Common myeloid progenitor, CD34-positive (primary cell): ENCODE results near the gene MRPL4.

ENCODE experiments used
- CTCF ChIA-PET: fragments of 350-600 bp; sonication (Branson Sonifier 250); formaldehyde crosslinking; loops from one replicate; lab custom pipeline; 2021; ENCODE audit warnings: antibody characterized with exemption; lab: Charles Lee
- POLR2A ChIA-PET: fragments of 350-600 bp; sonication (Branson Sonifier 250); formaldehyde crosslinking; loops from one replicate; lab custom pipeline; 2021; ENCODE audit warnings: antibody characterized with exemption; lab: Charles Lee
- DNase-seq, 3 donors: peaks; one replicate each; pipeline versions ENCODE4 v3.0.0 to v3.0.0-alpha.2; 2013
- H3K27ac ChIP-seq, 2 experiments: 1 replicate in 1 of 2; 2 replicates in 1 of 2; pipeline ENCODE4 v1.7.0; 2013; ENCODE audit warnings: inconsistent platforms in 2 of 2, low read length in 2 of 2, mild to moderate bottlenecking in 2 of 2, low read depth in 1 of 2, moderate library complexity in 1 of 2; ENCODE audit not compliant: severe bottlenecking in 2 of 2, insufficient read depth in 1 of 2, poor library complexity in 1 of 2
- H3K27me3 ChIP-seq, 5 experiments: replicated peaks in 2 of 5; 1 replicate in 3 of 5; 2 replicates in 2 of 5; pipeline versions ENCODE4 v1.6.1 to v1.7.0; 2013; ENCODE audit warnings: low read length in 4 of 5, mild to moderate bottlenecking in 2 of 5, moderate library complexity in 2 of 5, inconsistent platforms in 1 of 5; ENCODE audit not compliant: insufficient read depth in 5 of 5, control insufficient read depth in 4 of 5
- H3K36me3 ChIP-seq, 4 experiments: 1 replicate in 2 of 4; 2 replicates in 2 of 4; pipeline versions ENCODE4 v1.6.1 to v1.7.0; 2013; ENCODE audit warnings: low read length in 3 of 4, control low read depth in 1 of 4, mild to moderate bottlenecking in 1 of 4; ENCODE audit not compliant: control insufficient read depth in 4 of 4, insufficient read depth in 4 of 4
- H3K4me1 ChIP-seq, 4 experiments: 1 replicate in 3 of 4; 2 replicates in 1 of 4; pipeline versions ENCODE4 v1.6.1 to v1.7.1; 2013; ENCODE audit warnings: low read length in 3 of 4, mild to moderate bottlenecking in 3 of 4, control low read depth in 1 of 4, inconsistent platforms in 1 of 4, moderate library complexity in 1 of 4; ENCODE audit not compliant: control insufficient read depth in 4 of 4, insufficient read depth in 4 of 4; ENCODE audit errors: control extremely low read depth in 1 of 4
- H3K4me3 ChIP-seq, 7 experiments: 1 replicate in 4 of 7; 2 replicates in 3 of 7; pipeline versions ENCODE4 v1.5.1 to v1.7.0; 2013; ENCODE audit warnings: mild to moderate bottlenecking in 7 of 7, low read length in 6 of 7, moderate library complexity in 6 of 7, inconsistent platforms in 2 of 7, low read depth in 2 of 7, control low read depth in 1 of 7; ENCODE audit not compliant: insufficient read depth in 4 of 7, control insufficient read depth in 1 of 7; ENCODE audit errors: extremely low read depth in 1 of 7
- H3K9me3 ChIP-seq, 5 experiments: 1 replicate in 4 of 5; 2 replicates in 1 of 5; pipeline versions ENCODE4 v1.6.1 to v1.7.1; 2013; ENCODE audit warnings: low read length in 4 of 5, mild to moderate bottlenecking in 2 of 5, inconsistent platforms in 1 of 5, low read depth in 1 of 5, moderate library complexity in 1 of 5; ENCODE audit not compliant: control insufficient read depth in 4 of 5, insufficient read depth in 2 of 5; ENCODE audit errors: control extremely low read depth in 1 of 5
- WGBS: methylation state at CpG from one replicate; pipeline ENCODE4 v1.1.5; 2013; ENCODE audit not compliant: insufficient coverage; 5-methylcytosine and 5-hydroxymethylcytosine counted together

The MRPL4 gene

DNA sequence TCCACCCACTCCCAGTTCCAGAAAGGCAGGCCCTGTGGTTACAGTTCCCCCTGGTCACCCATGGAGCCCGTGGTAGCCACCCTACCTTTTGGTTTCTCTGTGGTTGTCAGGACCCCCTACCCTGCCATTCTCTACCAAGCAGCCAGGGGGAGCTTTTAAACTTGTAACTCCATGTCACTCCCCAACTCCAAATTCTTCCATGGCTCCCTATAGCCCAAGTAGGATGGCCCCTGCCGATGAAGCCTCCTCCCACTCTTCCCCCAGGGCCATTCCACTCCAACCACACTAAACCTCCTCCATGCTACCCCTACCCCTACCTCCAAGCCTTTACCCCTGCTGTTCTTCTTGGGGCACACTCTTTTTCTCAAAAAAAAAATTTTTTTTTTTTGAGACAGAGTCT lies 23.1 kb upstream of the MRPL4 start:
- CTCF ChIA-PET, result interaction anchor here (0.7 to 2.9 kb wide), 9 partner anchors 9 to 296 kb away, joined by 3 to 18 read pairs (median 4); partner anchors contain the start of genes DNMT1 and MRPL4
- peak; percentile 42 to 69 (median 68) for DNase-seq
- 91% methylated on average over 1 of the region's 2 CpGs for WGBS
- H3K27me3 ChIP-seq, result no peaks in the 10 kb centered on the region
- no peak overlapping the region for H3K27ac ChIP-seq
- peaks cover 0 to 4% (median 0%) of the 10 kb centered on the region in 4 experiments for H3K36me3 ChIP-seq
- no peak overlapping the region for H3K4me3 ChIP-seq
- POLR2A ChIA-PET, result no interaction called here
- peaks cover 0 to 29% (median 21%) of the 10 kb centered on the region in 4 experiments for H3K4me1 ChIP-seq
- H3K9me3 ChIP-seq, result no peaks in the 10 kb centered on the region

DNA sequence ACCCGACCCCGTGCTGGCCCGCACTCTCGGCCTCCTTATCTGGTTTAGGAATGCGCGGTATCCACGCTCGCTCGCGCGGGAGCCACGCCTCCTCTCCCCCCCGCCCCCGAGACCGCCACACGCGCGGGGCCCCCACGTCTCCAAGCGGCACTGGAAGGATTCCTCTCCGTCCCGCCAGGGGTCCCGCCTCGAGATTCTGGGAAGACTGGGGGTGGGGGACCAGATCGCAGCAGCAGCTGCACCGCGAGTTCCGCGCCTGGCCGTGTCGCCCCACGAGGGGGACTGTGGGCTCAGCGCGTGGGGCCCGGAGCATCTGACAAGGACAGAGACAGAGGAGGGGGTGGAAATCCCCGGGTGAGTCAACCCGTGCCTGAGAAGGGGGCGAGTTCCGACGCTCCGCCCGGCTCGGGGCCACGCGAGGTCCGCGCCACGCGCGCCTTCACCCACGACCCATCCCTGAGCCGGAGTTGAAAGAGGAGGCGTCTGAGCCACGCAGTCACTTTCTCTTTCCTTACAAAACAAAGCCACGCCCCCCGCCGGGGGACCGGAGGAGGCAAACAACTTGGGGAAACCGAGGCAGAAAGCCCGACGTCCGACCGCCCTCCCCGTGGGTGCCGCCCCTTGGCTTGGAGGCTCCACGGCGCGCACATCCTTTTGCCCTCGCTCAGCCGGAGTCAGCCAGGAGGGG lies 21.7 kb upstream of the MRPL4 start:
- no peaks in the 10 kb centered on the region for H3K27me3 ChIP-seq
- H3K9me3 ChIP-seq, result no peaks in the 10 kb centered on the region
- peak in 2 of 3 donors; percentile 55 to 68 for DNase-seq
- ChIA-PET CTCF (interaction anchor here (2.9 kb wide), 1 partner anchor 20 kb away, joined by 18 read pairs; the partner anchor contains the start of gene MRPL4), POLR2A (interaction anchor here (1.0 to 1.1 kb wide), 2 partner anchors 16 to 20 kb away, joined by 4 read pairs; no protein-coding TSS in a partner anchor)
- no peaks in the 10 kb centered on the region for H3K36me3 ChIP-seq
- 2% methylated on average over 41 of the region's 70 CpGs for whole genome bisulfite sequencing
- peaks cover 0 to 30% (median 21%) of the 10 kb centered on the region in 4 experiments for H3K4me1 ChIP-seq
- peak overlapping the region; percentile 61 to 84 (median 75) for H3K4me3 ChIP-seq
- peak overlapping the region in 1 of 2 experiments; percentile 34 for H3K27ac ChIP-seq

DNA sequence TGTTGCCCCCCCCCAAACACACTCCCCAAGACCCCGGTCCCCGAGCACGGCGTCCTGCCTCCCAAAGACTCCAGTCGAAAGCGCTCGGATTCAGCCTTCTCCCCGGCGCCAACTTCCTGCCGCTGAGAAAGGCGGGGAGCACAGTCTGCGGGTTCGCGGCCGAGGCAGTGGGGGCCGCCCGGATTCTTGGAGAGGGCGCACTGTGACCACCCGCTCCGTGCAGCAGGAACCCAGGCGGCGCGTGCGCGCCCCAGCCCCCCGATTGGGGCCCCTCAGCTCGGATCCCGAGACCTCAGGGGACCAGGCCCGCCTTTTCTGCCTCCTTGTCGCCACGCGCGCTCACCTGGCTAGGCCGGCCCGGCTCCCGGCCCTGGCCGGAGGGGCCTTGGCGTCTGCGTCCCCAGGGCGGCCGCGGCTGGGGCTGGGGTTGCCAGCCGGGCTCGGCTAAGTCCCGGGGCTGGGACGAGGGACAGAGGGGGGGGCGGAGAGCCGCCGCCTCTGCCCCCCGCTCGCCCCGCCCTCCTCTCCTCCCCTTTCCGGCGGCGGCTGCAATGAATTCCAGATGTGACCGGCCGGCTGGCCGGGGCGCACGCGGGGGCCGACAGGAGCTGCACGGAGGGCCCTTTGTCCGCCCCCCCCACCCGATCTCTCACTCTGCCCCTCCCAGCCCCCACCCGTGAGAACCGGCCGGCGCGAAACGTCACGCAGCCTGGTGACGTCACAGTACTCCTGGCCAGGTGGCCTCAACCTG lies 21.0 kb upstream of the MRPL4 start, which contains the start of gene S1PR2:
S1PR2 (minus strand) TSS at position 471 of the 751 bp plus-strand sequence. CDS start 6,426 bp downstream, outside the sequence.
- 0% methylated on average over 36 of the region's 73 CpGs for WGBS
- peaks cover 0 to 36% (median 25%) of the 10 kb centered on the region in 4 experiments for H3K4me1 ChIP-seq
- POLR2A ChIA-PET, result interaction anchor here (0.5 to 1.1 kb wide), 4 partner anchors 15 to 19 kb away, joined by 3 to 4 read pairs (median 4); no protein-coding TSS in a partner anchor

DNA sequence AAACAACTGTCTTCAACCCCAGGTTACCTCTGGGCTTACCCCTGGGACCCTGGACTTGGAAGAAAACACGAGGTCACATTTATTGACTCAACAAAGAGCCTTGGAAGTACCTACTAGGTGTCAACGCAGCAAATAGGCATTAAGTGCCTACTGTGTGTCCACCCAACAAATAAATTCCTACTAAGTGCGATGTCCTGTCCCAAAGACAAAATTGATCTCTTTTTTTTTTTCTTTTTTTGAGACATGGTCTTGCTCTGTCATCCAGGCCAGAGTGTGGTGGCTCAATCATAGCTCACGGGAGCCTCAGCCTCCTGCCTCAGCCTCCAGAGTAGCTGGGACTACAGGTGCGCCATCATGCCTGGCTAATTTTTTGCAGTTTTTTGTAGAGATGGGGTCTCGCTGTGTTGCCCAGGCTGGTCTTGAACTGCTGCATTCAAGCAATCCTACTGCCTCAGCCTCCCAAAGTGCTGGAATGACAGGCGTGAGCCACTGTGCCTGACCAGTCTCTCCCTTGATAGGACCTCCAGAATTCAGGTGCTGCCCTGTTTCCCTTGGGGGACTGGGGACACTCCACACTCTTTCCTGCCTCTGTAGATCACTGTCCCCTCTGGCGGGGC lies 20.3 kb upstream of the MRPL4 start:
- Histone ChIP-seq H3K27ac (no peak overlapping the region), H3K27me3 (no peaks in the 10 kb centered on the region), H3K36me3 (no peaks in the 10 kb centered on the region), H3K9me3 (no peaks in the 10 kb centered on the region), H3K4me1 (peaks cover 0 to 42% (median 31%) of the 10 kb centered on the region in 4 experiments), H3K4me3 (peak overlapping the region in 6 of 7 experiments; percentile 33 to 84 (median 61))
- no peak for DNase-seq
- CTCF ChIA-PET, result no interaction called here
- POLR2A ChIA-PET, result interaction anchor here (0.5 to 1.1 kb wide), 4 partner anchors 14 to 18 kb away, joined by 3 to 4 read pairs (median 4); no protein-coding TSS in a partner anchor
- WGBS, result 96% methylated on average over 5 of the region's 8 CpGs

More for the DNA sequence above, 21.0 kb upstream of the MRPL4 start, which contains the start of gene S1PR2:
- Histone ChIP-seq H3K36me3 (no peaks in the 10 kb centered on the region), H3K9me3 (no peaks in the 10 kb centered on the region), H3K27ac (peak within 1 kb of the TSS in 1 of 2 experiments; percentile 34), H3K27me3 (no peaks in the 10 kb centered on the region), H3K4me3 (peak within 1 kb of the TSS; percentile 61 to 84 (median 75))
- CTCF ChIA-PET, result no interaction called here
- DNase-seq, result peak; percentile 63 to 86 (median 83)

DNA sequence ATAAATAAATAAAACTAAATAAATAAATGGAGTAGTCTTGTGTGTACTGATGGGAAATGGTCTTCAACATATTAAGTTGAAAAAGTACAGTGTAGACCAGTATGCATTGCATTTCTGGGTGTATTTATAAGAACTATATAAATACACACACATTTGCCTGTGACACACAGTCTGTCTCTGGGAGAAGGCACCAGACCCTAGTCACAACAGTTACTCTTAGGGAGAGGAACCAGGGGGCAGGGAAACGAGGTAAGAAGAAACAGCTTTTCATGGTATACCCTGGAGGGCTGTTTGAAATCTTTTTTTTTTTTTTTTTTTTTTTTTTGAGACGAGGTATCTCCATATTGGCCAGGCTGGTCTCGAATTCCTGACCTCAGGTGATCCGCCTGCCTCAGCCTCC lies 18.1 kb upstream of the MRPL4 start:
- Histone ChIP-seq H3K4me1 (peaks cover 0 to 47% (median 34%) of the 10 kb centered on the region in 4 experiments), H3K4me3 (no peak overlapping the region), H3K27me3 (no peaks in the 10 kb centered on the region), H3K27ac (no peak overlapping the region), H3K36me3 (no peaks in the 10 kb centered on the region), H3K9me3 (no peaks in the 10 kb centered on the region)
- 80% methylated on average over 1 of the region's 4 CpGs for WGBS
- DNase-seq, result no peak
- POLR2A ChIA-PET, result no interaction called here
- CTCF ChIA-PET, result interaction anchor here (1.0 to 1.2 kb wide), 2 partner anchors 14 to 16 kb away, joined by 4 to 5 read pairs; no protein-coding TSS in a partner anchor

DNA sequence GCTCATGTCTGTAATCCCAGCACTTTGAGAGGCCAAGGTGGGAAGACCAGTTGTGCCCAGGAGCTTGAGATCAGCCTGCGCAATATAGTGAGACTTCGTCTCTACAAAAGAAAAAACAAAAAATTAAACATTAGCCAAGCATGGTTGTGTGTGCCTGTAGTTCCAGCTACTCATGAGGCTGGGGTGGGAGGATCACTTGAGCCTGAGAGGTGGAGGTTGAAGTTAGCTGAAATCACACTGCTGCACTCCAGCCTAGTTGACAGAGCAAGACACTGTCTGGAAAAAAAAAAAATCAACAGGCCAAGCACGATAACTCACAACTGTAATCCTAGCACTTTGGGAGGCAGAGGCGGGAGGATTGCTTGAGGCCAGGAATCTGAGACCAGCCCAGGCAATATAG lies 17.0 kb upstream of the MRPL4 start:
- Histone ChIP-seq H3K4me1 (peaks cover 0 to 43% (median 30%) of the 10 kb centered on the region in 4 experiments), H3K27ac (no peak overlapping the region), H3K36me3 (no peaks in the 10 kb centered on the region), H3K9me3 (no peaks in the 10 kb centered on the region), H3K4me3 (no peak overlapping the region), H3K27me3 (no peaks in the 10 kb centered on the region)
- DNase-seq, result no peak
- ChIA-PET POLR2A (no interaction called here), CTCF (interaction anchor here (1.2 kb wide), 1 partner anchor 16 kb away, joined by 6 read pairs; no protein-coding TSS in a partner anchor)
- no CpG with 5 or more reads among the region's 4 CpGs for WGBS
